GM12864 (cell line): ENCODE measurements around the gene CDON.

Experiments
- DNase-seq: peaks from one replicate; pipeline ENCODE4 v3.0.0-alpha.2; 2011; ENCODE audit warnings: low read depth
- H3K4me3 ChIP-seq: 2 replicates; pipeline ENCODE4 v1.5.1; 2011; ENCODE audit warnings: mild to moderate bottlenecking, low read depth, low read length, control low read depth
- CTCF ChIP-seq: IDR thresholded peaks from 2 replicates; pipeline ENCODE4 v1.5.1; 2011; ENCODE audit warnings: low read depth, mild to moderate bottlenecking, moderate library complexity, low read length, control low read depth, inconsistent platforms; ENCODE audit errors: missing control alignments

Gene CDON

GRCh38 chr11:125959511-125959910 lies 103.2 kb downstream of the CDON start:
- no peak overlapping the region for H3K4me3 ChIP-seq
- DNase-seq, result no peak
- no peak for TF ChIP-seq CTCF

DNA sequence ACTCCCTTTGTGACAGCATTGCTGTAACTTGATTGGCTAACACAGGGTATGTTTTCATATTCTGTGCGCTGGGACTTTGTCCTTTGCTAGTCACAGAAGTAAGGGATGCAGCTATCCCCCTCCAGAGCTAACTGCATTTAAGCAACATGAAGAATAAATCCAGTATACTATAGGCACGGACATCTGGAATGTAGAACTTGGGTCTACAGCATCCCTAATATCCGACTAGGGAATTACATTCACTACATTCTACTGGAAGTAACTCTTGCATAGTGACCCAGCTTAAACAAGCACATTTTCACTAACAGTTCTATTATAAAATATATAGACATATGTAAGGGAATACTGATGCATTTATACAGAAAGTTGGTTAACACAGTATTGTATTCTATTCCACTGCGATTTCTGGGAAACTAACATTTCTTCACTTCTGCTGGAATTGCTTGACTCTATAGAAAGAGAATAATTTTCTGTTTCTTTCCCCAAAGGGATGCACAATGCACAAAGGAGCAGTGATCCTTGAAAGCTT lies 103.7 kb downstream of the CDON start:
- no peak overlapping the region for H3K4me3 ChIP-seq
- no peak for TF ChIP-seq CTCF
- no peak for DNase-seq

DNA sequence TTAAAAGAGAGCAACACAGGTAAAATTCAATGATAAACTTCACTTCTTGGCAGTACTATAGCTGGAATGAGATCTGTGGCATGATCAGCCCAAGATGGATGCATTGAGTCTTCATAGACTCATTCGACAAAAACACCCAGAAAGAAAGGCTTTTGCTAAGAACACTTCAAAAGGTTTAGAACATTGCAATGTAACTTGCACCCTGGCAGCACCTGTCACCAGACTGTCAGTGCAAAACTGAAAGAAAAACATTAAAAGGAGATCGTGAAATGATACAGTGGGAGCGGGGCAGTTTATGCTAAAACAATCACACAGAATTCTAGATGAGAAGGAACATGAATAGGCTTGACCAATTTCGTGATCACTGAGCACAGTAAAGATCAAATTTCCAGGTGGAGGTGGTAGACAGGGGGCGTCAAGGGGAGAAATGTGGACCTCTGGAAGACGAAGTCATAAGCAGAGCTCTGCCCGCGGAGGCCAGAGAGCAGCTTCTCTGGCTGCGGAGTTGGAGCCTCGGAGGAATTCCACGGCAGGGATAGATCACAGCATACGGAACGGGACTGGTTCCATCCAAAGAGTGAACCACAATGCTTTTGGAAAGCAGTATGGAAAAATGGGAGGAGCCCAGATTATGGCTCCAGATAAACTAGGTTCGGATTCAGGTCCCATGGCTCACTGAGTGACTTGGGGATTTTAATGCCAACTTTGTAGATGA lies 104.9 kb downstream of the CDON start:
- TF ChIP-seq CTCF, result no peak
- H3K4me3 ChIP-seq, result no peak overlapping the region
- DNase-seq, result no peak

DNA sequence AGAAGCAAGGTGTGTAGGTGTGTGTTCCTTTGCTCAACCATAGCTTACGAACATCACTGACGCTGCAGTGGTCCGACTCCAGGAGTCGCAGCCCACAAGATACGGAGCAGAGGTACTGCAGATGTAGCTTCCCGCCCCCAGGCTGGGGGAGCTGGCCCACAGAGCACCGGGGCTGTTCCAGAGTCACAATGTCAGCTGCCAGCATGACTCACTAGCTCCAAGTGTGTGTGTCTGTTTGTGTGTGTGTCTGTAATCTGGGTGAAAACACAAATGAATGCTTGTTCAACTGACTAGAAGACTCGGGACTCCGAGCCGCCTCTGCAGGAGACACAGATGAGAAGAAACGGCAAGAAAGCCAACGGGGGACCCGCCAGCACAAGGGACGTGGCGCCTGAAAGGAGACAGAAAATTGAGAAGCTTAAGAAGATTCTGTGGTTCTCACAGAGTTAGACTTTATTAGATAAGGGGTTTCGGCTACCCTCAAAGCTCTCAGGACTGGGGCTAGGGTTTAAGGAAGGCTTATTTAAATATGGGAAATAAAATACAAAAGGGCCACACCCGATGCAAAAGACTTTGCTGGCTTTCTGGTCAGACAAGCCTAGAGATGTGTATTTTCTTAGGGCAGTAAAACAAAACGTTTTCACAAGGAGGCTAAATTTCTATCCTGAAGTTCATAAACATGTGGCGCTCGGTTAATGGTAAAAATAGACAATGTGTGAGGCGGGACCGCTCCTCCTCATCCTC lies 106.1 kb downstream of the CDON start:
- no peak for DNase-seq
- no peak for TF ChIP-seq CTCF
- no peak overlapping the region for H3K4me3 ChIP-seq

- DNase-seq, result no peak
- no peak for TF ChIP-seq CTCF
Measured at GRCh38 chr11:125955856-125956255, 106.8 kb downstream of the CDON start.

DNA sequence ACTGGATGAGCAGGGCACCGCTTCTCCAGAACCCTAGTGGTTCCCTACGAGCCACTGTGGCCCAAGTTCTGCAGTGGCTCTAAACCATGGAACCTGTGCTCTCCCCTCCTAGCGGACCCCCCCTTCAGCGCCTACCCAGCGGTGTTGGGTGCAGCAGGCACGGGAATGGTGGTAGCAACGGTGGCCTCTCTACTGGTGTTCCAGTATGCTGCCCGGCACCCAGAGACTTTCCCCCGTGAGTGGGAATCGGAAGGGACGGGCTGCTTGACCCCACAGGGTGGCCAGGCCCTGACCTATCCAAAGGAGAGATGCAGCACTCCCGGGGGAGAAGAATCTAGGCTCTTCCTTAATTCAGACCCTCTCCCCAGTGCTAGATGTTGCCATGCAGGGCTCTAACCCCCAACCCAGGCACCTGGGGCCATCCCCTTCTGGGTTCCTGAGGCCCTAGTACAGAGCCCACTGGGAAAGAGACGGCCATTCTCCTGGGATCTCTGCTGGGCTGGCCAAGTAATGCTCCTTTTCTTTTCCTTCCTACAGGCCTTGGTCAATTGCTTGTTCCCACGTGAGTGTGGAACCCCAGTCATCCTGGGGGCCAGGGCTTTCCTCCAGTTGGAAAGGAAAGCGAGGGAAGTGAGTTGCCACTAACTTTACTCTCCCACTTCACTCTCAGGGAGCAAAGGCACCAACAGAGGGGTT lies 107.6 kb downstream of the CDON start:
- no peak for DNase-seq

More at GRCh38 chr11:125955856-125956255, 106.8 kb downstream of the CDON start:
- H3K4me3 ChIP-seq, result no peak overlapping the region

More for the DNA sequence above, 107.6 kb downstream of the CDON start:
- no peak for TF ChIP-seq CTCF
- no peak overlapping the region for H3K4me3 ChIP-seq
